GM19395 (cell line): ENCODE measurements around the gene SLC9A7.
"Not testable (repeated sequence)": the region's sequence is repeated elsewhere in the genome, so short reads cannot be mapped to it uniquely, and the experiment has no call there.

Source experiments
- ATAC-seq: cut with Tn5 transposase; IDR thresholded peaks from one replicate; pipeline ENCODE4 v1.9.1; 2021; ENCODE audit warnings: mild to moderate bottlenecking, moderate library complexity; ENCODE audit not compliant: unreplicated experiment

Gene SLC9A7

GRCh38 chrX:46758956-46759644 lies at the start of gene SLC9A7:
TSS of gene SLC9A7 (minus strand) at chrX:46759118. CDS start at chrX:46759029, 89 bp downstream.
- peak; percentile 73 for ATAC-seq

DNA sequence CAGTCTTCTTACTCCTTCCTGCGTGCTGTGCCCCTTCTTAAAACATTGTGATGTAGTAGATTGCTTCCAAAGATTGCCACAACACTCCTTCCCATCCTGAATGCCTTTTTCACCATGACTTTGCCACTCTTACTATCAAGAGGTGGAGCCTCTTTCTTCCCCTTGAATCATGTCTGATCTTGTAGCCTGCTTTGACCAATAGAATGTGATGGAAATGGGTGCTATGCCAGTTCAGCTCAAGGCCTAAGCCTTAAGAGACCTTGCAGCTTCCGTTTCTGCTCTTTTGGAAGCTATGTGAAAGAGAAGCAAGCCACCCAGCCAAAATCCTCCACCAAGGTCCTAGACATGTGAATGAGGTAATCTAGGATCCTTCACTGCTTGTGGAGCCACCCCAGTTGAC lies 46.4 kb upstream of the SLC9A7 start:
- ATAC-seq: no peak

DNA sequence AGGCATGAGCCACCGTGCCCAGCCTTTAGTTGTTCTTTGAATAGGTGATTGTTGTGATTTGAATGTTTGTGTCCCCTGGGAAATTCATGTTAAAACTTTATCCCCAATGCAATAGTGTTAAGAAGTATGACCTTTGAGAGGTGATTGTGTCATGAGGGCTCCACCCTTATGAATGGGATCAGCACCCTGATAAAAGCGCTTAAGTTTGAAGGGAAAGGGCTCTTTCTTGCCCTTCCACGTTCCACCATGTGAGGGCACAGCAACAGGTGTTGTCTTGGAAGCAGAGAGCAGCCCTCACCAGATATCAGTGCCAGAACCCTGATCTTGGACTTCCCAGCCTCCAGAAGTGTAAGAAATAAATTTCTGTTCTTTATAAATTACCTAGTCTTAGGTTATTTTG lies 44.2 kb upstream of the SLC9A7 start:
- ATAC-seq: no peak

GRCh38 chrX:46796574-46797191 lies 37.8 kb upstream of the SLC9A7 start:
- ATAC-seq: peak; percentile 59

- ATAC-seq: no peak
These were observed 34.6 kb upstream of the SLC9A7 start for GRCh38 chrX:46793386-46794143.

DNA sequence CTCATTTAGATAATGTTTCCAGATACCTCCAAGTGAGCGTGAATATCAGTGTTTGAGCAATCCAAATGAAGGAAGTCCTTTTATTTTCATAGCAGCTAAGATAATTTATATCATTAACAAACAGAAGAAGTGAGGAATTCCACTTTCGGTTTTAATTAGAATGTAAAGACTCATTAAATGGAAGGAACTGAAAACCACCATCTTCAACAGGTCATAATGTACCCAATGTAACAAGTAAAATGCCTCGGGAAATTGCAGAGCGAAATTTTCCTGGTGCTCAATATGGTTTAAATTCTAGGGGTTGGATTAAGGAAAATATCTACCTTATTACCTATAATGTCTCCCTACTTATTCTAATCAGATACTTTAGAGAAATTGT lies 33.9 kb upstream of the SLC9A7 start:
- ATAC-seq: peak; percentile 17

DNA sequence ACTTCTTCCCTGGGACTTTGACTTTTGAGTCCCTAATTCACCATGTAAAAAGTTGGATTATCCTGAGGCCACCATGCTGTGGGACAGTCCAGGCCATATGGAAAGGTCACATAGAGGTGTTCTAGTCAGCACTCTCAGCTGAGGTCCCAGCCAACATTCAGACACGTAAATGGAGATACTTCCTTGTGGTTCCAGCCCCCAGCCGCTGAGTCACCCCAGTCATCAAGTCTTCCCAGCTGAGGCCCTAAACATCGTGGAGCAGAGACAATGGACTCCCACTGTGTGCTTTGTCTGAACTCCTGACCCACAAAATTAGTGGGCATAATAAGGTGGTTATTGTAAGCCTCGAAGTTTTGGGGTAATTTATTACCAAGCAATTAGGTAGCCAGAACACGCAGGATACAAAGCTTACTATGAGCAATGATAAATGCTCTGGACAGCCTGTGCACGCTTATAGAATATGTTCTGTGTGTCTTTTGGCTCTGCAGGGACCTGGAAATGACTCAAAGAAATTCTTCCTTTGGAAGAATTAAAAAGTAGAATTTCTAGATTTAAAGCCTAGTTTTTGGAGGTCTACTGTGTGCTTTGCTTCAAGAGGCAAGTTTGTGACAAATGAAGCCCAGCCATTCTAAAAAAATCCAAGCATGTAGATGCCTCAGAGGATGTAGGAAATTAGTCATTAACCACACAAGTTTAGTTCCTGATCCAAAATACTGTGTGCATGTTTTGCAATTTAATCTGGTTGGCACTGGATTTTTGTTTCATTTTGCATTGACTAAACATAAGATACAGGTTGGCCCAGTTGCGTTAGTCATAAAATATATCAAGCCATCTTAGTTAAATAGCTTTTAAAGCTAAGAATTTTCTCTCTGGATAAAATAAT lies 33.2 kb upstream of the SLC9A7 start:
- peak; percentile 67 for ATAC-seq

- no peak for ATAC-seq
These were observed 30.0 kb upstream of the SLC9A7 start for GRCh38 chrX:46788902-46789301.

DNA sequence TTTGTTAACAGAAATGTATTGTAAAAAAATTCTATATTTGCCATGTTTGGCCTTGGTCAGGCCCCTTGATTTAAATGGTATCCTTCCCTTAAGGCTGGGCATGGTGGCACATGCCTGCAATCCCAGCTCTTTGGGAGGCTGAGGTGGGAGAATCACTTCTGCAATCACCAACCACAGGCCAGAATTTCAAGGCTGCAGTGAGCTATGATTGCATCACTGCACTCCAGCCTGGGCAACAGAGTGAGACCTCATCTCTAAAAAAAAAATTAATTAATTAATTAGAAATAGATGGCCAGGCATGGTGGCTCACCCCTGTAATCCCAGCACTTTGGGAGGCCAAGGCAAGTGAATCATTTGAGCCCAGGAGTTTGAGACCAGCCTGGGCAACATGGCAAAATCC lies 25.5 kb upstream of the SLC9A7 start:
- ATAC-seq: not testable (repeated sequence)

GRCh38 chrX:46782034-46782433 lies 23.1 kb upstream of the SLC9A7 start:
- ATAC-seq: no peak

DNA sequence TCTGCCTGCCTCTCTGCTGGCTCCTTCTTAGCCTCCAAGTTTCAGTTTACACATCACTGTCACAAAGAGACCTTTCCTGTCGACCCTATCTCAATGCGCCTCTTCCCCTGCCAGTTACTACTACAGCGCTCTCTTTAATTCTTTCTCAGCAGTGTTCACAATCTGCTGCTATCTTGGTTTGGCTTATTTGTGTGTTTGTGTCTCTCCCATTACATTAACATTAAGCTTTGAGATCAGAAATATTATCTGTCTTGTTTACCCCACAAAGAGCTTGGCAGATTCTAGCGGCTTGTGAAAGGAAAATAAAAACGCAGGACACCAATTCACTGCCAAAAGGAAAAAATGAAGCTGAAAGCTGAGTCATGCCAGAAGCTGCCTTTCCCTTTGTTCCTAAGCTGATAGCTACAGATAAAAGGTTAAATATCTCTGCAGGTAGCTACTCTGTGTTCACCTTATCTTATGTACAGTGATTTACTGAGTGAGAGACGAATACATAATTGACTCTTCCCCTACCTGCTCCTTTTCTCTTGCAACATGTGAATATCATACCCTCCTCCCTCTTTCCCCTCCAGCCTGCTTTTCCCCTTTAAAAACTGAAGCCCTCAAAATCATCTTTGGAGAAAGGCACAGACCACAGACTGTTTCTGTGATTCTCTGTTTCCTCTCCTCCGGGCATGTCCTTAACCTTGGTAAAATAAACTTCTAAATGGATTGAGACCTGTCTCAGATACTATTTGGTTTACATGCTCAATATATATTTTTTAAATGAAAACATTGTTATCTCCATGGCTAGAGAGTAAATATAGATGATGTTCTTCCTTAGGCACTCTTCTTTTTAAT lies 19.3 kb upstream of the SLC9A7 start:
- no peak for ATAC-seq

GRCh38 chrX:46770817-46771163 lies 11.9 kb upstream of the SLC9A7 start:
- no peak for ATAC-seq

- ATAC-seq: no peak
These were observed 11.3 kb upstream of the SLC9A7 start for GRCh38 chrX:46770000-46770816.

GRCh38 chrX:46762963-46763362 lies 4.0 kb upstream of the SLC9A7 start:
- ATAC-seq: no peak

- peak; percentile 13 for ATAC-seq
These were observed 692 bp upstream of the SLC9A7 start for GRCh38 chrX:46759645-46759974.

DNA sequence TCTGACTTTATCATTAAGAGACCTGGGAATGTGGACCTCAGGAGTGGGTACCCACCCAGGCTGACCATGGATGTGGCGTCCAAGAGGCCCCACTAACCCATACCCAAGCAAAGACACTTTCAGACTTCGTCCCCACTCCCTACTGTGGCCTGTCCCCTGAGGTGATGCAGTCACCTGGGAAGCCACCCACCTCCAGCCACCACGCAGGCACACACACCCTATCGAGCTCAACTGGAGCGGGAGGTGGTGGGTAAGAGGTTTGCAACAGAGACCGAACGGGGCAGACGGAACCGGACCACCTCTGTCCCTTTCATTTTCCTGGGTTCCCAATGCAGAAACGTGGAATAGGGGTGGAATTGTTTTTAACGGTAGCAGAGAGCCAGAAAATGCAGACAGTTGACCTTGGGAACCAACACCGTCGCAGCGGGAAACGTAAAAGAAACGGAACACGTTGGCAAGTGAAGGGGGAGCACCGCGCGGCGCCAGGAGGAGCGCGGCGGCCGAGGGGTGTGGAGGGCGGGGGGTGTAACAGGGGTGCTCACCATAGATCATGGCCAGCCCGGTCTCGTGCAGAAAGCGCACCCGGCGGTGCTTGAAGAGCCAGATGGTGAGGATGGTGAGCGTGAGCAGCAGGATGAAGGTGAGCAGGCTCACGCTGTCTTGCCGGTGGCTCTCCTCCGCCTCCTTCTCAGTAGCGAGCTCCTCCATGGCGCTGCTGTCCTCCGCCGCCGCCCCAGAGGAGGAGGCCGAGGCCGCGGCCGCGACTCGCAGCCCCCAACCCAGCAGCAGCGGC lies 559 bp downstream of the SLC9A7 start:
- ATAC-seq: peak; percentile 16

- no peak for ATAC-seq
These were observed 1.3 kb downstream of the SLC9A7 start for GRCh38 chrX:46757593-46757992.

DNA sequence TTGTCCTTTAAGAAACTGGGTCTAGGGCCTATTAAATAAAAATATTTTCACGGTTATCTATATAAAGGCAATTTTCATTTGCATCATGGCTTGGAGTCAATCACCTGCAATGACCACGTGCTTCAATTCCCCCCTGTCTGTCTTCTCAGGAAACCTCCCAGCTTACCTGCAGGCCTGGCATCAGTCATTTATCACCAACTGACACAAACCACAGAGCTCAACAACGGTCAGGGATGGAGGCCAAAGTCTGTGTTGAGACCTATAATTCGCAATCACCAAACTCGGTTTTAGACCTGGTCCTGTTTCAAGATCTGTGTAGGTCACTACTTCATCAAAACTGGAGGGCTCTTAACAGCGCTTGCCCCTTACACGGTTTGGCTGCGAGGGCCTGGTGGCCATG lies 1.9 kb downstream of the SLC9A7 start:
- no peak for ATAC-seq

DNA sequence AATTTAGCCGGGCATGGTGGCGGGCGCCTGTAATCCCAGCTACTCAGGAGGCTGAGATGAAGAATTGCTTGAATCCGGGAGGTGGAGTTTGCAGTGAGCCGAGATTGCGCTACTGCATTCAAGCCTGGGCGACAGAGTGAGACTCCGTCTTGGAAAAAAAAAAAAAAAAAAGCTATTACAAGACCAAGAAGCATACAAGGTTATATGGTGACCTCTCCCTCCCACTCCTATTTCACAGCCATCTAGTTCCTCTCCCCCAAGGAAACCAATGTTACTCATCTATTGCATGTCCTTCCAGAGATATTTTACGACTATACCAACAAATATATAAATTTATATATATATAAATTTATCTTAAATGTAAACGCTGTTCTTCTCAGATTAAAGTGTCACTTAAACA lies 3.2 kb downstream of the SLC9A7 start:
- no peak for ATAC-seq
